GM12874 (cell line): ENCODE data around the gene AAK1.

Source experiments
- TF ChIP-seq, protein P1 (sequence below): IDR thresholded peaks from 2 replicates; pipeline ENCODE4 v1.5.1; 2011; ENCODE audit warnings: low read depth, mild to moderate bottlenecking, control low read depth, low read length, moderate library complexity; ENCODE audit not compliant: insufficient read depth

Gene AAK1

DNA sequence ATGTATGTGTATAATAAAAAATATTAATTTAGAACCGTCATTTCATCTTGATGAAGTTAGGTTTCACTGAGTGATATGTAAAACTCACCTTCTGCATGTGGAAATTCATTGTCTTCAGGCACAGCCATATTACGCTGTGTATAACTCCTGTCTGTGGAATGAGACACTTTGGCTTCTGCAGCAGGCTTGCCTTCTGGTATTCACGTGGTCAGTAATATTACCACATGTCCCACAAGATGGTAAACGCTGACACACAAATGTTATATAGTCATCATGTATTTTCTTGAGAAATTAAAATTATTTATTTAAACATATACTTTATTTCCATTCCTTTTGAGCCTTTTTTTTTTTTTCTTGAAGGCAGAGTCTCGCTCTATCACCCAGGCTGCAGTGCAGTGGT lies 25.1 kb upstream of the AAK1 start:
- TF ChIP-seq, protein P1, sequence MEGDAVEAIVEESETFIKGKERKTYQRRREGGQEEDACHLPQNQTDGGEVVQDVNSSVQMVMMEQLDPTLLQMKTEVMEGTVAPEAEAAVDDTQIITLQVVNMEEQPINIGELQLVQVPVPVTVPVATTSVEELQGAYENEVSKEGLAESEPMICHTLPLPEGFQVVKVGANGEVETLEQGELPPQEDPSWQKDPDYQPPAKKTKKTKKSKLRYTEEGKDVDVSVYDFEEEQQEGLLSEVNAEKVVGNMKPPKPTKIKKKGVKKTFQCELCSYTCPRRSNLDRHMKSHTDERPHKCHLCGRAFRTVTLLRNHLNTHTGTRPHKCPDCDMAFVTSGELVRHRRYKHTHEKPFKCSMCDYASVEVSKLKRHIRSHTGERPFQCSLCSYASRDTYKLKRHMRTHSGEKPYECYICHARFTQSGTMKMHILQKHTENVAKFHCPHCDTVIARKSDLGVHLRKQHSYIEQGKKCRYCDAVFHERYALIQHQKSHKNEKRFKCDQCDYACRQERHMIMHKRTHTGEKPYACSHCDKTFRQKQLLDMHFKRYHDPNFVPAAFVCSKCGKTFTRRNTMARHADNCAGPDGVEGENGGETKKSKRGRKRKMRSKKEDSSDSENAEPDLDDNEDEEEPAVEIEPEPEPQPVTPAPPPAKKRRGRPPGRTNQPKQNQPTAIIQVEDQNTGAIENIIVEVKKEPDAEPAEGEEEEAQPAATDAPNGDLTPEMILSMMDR, result no peak

DNA sequence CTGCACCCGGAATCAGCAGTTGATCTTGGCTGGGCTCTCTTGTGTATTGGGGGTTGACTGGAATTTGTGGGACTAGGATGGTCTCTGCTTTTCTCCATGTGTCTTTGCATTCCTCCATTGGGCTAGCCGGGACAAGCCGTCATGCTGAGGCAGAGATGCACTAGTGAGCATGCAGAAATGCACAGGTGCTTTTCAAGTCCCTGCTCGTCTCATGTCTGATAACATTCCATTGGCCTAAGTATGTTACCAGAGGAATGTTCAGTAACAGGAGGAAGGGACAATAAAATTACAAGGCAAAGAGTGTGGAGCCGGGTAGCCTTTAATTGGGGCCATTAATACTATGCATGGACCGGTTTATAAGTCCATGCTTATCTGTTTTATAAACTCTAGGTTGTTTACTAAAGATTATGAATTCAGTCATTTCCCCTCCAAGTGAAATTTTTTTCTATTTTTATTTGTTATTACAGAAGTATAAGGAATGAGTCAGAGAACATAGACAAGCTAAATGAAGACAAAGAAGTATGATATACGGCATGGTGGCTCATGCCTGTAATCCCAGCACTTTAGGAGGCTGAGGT lies 24.4 kb upstream of the AAK1 start:
- TF ChIP-seq, protein P1, result no peak

DNA sequence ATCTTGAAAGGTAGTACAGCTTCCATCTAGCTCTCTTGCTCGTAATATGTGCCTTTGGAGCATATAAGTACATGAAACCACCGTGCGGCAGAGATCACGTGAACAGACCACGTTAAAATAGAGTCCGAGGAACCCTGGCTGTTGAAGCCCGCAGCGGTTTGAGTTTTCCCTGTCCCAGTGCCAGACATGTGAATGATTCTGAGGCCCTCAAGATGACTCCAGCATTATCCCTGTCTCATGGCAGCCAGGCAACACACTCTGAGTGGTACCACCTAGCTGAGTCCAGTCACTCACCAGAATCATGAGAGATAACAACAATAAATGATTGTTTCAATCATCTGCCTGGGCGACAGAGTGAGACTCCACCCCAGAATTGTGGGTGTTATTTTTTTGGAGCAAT lies 21.6 kb upstream of the AAK1 start:
- TF ChIP-seq, protein P1, result no peak

DNA sequence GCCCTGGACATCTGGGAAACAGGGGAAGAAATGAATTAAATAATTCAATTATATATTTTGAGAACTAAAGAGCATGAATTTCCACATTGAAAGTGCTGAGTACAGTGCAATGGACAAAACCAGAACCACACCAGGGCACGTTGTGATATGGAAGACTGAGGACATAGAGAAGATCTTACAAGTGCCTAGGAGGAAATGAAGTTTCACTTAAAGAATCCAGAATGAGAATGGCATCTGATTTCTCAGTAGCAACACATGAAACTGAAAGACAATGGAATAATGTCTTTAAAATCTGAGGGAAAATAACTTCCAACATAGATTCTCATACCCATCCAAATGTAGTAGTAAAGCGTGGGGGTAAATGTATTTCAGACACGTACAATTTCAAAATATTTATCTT lies 20.3 kb upstream of the AAK1 start:
- TF ChIP-seq, protein P1, result no peak

DNA sequence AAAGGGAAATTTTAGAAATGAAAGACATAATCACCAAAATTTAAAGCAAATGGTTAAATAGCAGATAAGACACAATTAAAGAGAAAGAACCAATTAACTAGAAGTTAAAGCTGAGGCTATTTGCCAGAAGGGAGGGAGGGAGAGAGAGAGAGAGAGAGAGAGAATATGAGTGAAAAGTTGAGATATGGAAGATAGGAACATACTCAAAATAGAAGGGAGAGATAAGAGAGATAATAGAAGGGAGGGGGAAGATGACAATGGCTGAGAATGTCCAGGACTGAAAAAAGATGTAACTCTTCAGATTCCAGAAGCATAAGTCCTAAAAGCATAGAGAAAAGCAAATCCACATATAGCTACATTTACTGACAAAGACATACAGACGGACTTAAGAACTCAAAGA lies 17.1 kb upstream of the AAK1 start:
- TF ChIP-seq, protein P1, result no peak

DNA sequence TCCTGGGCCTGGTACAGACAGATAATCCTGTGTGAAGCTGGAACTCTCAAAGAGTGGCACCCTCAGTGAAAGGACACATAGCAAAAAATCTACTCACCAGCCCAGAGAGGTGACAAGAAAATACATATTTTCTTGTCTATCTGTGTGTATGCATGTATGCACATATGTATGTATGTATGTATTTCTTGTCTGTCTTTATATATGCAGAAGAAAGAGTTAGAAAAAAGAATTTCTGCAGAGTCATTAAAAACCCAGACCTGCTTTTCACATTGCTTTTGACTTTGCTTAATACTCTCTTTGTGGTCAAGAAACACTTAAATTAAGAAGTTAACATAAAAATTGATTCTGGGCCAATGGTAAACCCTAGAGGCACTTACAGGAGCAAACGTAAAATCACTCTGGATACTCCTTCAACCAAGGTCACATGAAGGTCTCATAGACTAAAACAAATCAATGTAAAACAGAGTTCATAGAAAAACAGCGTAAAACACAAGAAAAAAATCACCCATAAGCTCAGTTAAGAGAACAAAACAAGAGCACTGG lies 16.5 kb upstream of the AAK1 start:
- TF ChIP-seq, protein P1, result no peak

DNA sequence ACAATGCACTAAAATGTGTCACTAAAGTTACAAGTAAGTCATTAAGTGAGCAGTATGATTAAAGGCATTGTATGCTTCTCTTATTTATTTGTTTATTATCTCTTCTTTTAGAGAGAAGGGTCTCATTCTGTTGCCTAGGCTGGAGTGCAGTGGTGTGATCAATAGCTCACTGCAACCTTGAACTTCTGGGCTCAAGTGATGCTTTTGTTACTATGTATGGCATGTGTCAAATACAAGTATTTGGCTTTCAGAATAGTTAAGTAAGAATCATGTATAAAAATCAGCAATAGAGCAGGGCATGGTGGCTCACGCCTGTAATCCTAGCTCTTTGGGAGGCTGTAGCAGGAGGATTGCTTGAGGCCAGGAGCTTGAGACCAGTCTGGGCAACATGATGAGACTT lies 15.8 kb upstream of the AAK1 start:
- TF ChIP-seq, protein P1, result no peak

DNA sequence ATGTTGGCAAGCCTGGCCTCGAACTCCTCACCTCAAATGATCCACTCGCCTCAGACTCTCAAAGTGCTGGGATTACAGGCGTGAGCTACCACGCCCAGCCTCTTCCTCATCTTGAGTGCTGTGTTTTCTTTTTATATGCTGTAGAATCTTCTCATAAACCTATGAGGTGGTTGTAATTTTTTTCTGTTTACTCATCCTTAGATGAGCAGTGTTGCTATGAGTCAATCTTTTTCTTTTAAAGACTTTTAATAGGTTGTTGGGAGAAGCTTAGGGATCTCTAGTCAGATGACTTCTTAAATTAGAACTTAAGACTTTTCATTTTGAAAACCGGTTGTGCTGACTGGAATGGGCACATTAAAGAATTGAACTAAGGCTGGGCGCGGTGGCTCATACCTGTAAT lies 8.7 kb upstream of the AAK1 start:
- TF ChIP-seq, protein P1, result no peak
